Body of pancreas (tissue), 4 donors: Measurements from ENCODE around the gene DTX2.
"Not testable (repeated sequence)": the region's sequence is repeated elsewhere in the genome, so short reads cannot be mapped to it uniquely, and the experiment has no call there.

ENCODE experiments used
- POLR2A ChIP-seq, 3 donors: fragments of 450-650 bp; IDR thresholded peaks; one replicate each; pipeline ENCODE4 v1.6.1; 2016; ENCODE audit warnings: antibody characterized with exemption in 3 of 3, mild to moderate bottlenecking in 2 of 3
- TF ChIP-seq, protein P1 (sequence below), 7 experiments: fragments of 450-650 bp in 4 of 7; fragments of 200-600 bp in 3 of 7; sonication (generic) in 3 of 7; IDR thresholded peaks; one replicate each; pipeline ENCODE4 v1.5.1; 2016 to 2019; ENCODE audit warnings: antibody characterized with exemption in 7 of 7

DNA sequence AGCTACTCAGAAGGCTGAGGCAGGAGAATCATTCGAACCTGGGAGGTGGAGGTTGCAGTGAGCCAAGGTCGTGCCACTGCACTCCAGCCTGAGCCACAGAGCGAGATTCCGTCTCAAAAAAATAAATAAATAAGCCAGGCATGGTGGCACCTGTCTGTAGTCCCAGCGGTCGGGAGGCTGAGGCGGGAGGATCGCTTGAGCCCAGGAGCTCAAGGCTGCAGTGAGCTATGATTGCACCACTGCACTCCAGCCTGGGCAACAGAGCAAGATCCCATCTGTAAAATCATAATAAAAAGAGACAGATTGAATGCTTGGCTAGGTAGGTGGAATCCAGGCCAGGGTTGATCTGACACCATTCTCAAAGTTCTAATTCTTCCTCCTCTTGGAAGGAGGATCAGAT, 45.1 kb downstream of the DTX2 start:
- TF ChIP-seq, protein P1, sequence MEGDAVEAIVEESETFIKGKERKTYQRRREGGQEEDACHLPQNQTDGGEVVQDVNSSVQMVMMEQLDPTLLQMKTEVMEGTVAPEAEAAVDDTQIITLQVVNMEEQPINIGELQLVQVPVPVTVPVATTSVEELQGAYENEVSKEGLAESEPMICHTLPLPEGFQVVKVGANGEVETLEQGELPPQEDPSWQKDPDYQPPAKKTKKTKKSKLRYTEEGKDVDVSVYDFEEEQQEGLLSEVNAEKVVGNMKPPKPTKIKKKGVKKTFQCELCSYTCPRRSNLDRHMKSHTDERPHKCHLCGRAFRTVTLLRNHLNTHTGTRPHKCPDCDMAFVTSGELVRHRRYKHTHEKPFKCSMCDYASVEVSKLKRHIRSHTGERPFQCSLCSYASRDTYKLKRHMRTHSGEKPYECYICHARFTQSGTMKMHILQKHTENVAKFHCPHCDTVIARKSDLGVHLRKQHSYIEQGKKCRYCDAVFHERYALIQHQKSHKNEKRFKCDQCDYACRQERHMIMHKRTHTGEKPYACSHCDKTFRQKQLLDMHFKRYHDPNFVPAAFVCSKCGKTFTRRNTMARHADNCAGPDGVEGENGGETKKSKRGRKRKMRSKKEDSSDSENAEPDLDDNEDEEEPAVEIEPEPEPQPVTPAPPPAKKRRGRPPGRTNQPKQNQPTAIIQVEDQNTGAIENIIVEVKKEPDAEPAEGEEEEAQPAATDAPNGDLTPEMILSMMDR (IDR thresholded peaks at IDR 0.05): not testable (repeated sequence)
- not testable (repeated sequence) for TF ChIP-seq POLR2A (IDR thresholded peaks at IDR 0.05)
